Muscle layer of colon (tissue), 2 donors: ENCODE results near the gene NINJ2.

Experiments used
- H3K27ac ChIP-seq: one replicate; pipeline ENCODE4 v1.7.0; 2013; ENCODE audit warnings: low read depth, mild to moderate bottlenecking, low read length, moderate library complexity
- H3K27me3 ChIP-seq, 2 donors: one replicate each; pipeline ENCODE4 v1.7.0; 2013; ENCODE audit warnings: low read length in 2 of 2, mild to moderate bottlenecking in 2 of 2; ENCODE audit not compliant: insufficient read depth in 2 of 2, control insufficient read depth in 1 of 2
- H3K36me3 ChIP-seq: one replicate; pipeline ENCODE4 v1.7.0; 2013; ENCODE audit warnings: mild to moderate bottlenecking, low read length; ENCODE audit not compliant: insufficient read depth
- H3K4me1 ChIP-seq: one replicate; pipeline ENCODE4 v1.7.0; 2013; ENCODE audit warnings: mild to moderate bottlenecking, low read length; ENCODE audit not compliant: insufficient read depth
- H3K4me3 ChIP-seq, 2 donors: one replicate each; pipeline ENCODE4 v1.7.0; 2013; ENCODE audit warnings: low read length in 2 of 2, low read depth in 1 of 2, mild to moderate bottlenecking in 1 of 2, moderate library complexity in 1 of 2
- H3K9ac ChIP-seq: one replicate; pipeline ENCODE4 v1.7.0; 2013; ENCODE audit warnings: low read length
- H3K9me3 ChIP-seq: one replicate; pipeline ENCODE4 v1.7.0; 2013; ENCODE audit warnings: mild to moderate bottlenecking, low read length
- donor health status: abdominal sarcoma.
- donor health status: Adenocarcinoma of cecum.

NINJ2 gene

GRCh38 chr12:527729-528128 lies 135.5 kb downstream of the NINJ2 start:
- H3K9me3 ChIP-seq: no peaks in the 10 kb centered on the region
- H3K27me3 ChIP-seq: no peaks in the 10 kb centered on the region
- H3K27ac ChIP-seq: no peak overlapping the region
- no peaks in the 10 kb centered on the region for H3K36me3 ChIP-seq
- no peaks in the 10 kb centered on the region for H3K4me1 ChIP-seq
- no peak overlapping the region for H3K9ac ChIP-seq
- H3K4me3 ChIP-seq: no peak overlapping the region

GRCh38 chr12:527241-527640 lies 136.0 kb downstream of the NINJ2 start:
- Histone ChIP-seq H3K36me3 (no peaks in the 10 kb centered on the region), H3K4me1 (no peaks in the 10 kb centered on the region), H3K27ac (no peak overlapping the region), H3K9ac (no peak overlapping the region), H3K4me3 (no peak overlapping the region), H3K27me3 (no peaks in the 10 kb centered on the region), H3K9me3 (no peaks in the 10 kb centered on the region)

- Histone ChIP-seq H3K27ac (no peak overlapping the region), H3K9ac (no peak overlapping the region), H3K36me3 (no peaks in the 10 kb centered on the region), H3K4me3 (no peak overlapping the region), H3K9me3 (no peaks in the 10 kb centered on the region), H3K4me1 (no peaks in the 10 kb centered on the region), H3K27me3 (no peaks in the 10 kb centered on the region)
Observed at GRCh38 chr12:526089-526488, 137.2 kb downstream of the NINJ2 start.

- Histone ChIP-seq H3K9me3 (no peaks in the 10 kb centered on the region), H3K4me1 (no peaks in the 10 kb centered on the region), H3K27ac (no peak overlapping the region), H3K9ac (no peak overlapping the region), H3K27me3 (no peaks in the 10 kb centered on the region), H3K4me3 (no peak overlapping the region), H3K36me3 (no peaks in the 10 kb centered on the region)
Observed at GRCh38 chr12:524167-524951, 138.9 kb downstream of the NINJ2 start.

GRCh38 chr12:522692-523378 lies 140.4 kb downstream of the NINJ2 start:
- H3K27ac ChIP-seq: no peak overlapping the region
- no peak overlapping the region for H3K9ac ChIP-seq
- no peaks in the 10 kb centered on the region for H3K9me3 ChIP-seq
- H3K36me3 ChIP-seq: no peaks in the 10 kb centered on the region
- no peaks in the 10 kb centered on the region for H3K4me1 ChIP-seq
- peaks cover 0 to 4% of the 10 kb centered on the region in 2 donors for H3K27me3 ChIP-seq
- H3K4me3 ChIP-seq: no peak overlapping the region

GRCh38 chr12:520119-520518 lies 143.1 kb downstream of the NINJ2 start:
- H3K9me3 ChIP-seq: no peaks in the 10 kb centered on the region
- H3K27ac ChIP-seq: no peak overlapping the region
- no peak overlapping the region for H3K4me3 ChIP-seq
- no peak overlapping the region for H3K9ac ChIP-seq
- H3K36me3 ChIP-seq: no peaks in the 10 kb centered on the region
- no peaks in the 10 kb centered on the region for H3K4me1 ChIP-seq
- peaks cover 0 to 4% of the 10 kb centered on the region in 2 donors for H3K27me3 ChIP-seq

- no peaks in the 10 kb centered on the region for H3K4me1 ChIP-seq
- peaks cover 0 to 4% of the 10 kb centered on the region in 2 donors for H3K27me3 ChIP-seq
- no peaks in the 10 kb centered on the region for H3K36me3 ChIP-seq
- no peak overlapping the region for H3K4me3 ChIP-seq
- H3K9me3 ChIP-seq: no peaks in the 10 kb centered on the region
- H3K27ac ChIP-seq: no peak overlapping the region
- H3K9ac ChIP-seq: no peak overlapping the region
Observed at GRCh38 chr12:517538-517937, 145.7 kb downstream of the NINJ2 start.
